Measurements from ENCODE around the gene TSSK6. TPM values are rescaled to one million over a fixed set of nuclear protein-coding genes. Genes with fewer than 3 reads are reported as not detected.

Gene TSSK6
- total and polyA plus RNA-seq, 12 donors: 0.23 to 1.2 (median 0.45) TPM; not detected in 1

GRCh38 chr19:19487077-19487949 is 28.0 kb downstream of the TSSK6 start:
- Histone ChIP-seq H3K4me3 (no peak overlapping the region), H3K9me3 (no peaks in the 10 kb centered on the region), H3K27me3 (no peaks in the 10 kb centered on the region), H3K27ac (peak overlapping the region in 4 of 10 donors; percentile 77 to 91 (median 84)), H3K4me1 (peaks cover 22 to 75% (median 49%) of the 10 kb centered on the region in 9 donors), H3K36me3 (peaks cover 0 to 45% (median 0%) of the 10 kb centered on the region in 9 donors)
- 74 to 77% methylated on average over 9 of the region's 9 CpGs for WGBS, 2 donors
- intact Hi-C loops (cut with DNase I): loop anchor here in 3 of 10 donors (5.0 to 10.0 kb wide), 3 partner anchors 80 to 100 kb away; partner anchors contain the start of gene GATAD2A (in 2 of the 3)
- ATAC-seq (no peak), DNase-seq (no peak)
- no peak for TF ChIP-seq CTCF (IDR thresholded peaks at IDR 0.05)

DNA sequence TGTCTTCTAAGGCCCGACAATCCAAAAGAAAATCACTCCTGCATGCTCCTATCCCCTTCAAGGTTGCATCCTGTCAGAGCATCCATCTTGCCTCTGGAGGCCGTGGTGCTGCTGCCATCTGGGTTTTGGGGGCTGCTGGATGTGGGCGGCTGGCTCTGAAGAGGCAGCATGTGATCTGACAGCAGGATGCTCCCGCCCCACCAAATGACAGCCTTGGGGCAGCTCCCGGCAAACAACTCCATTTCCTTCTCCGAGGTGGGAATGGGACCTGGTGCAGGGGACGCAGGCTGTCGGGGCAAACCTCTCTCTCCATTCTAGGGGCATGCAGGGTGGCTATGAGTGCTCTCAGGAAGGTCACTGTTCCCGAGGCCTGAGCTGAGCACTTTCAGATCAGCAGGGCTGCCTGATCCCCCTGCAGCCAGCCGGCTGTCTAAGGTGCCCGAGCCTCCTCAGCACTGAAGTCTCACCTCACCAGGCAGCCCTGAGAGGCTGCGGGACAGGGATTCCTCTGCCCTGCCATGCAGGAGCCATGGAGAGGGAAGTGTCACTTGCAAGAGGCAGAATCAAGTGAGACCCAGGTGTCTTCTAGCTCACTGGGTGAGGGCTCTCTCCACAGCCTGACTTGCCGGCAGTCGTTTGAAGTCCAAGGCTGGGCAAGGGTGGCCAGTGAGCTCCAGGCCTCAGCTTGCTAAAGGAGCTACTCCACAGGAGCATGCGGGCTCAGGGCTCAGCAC is 28.8 kb downstream of the TSSK6 start:
- no peaks in the 10 kb centered on the region for H3K27me3 ChIP-seq
- no peak for DNase-seq
- ATAC-seq: no peak
- no peak for TF ChIP-seq CTCF (IDR thresholded peaks at IDR 0.05)
- H3K36me3 ChIP-seq: peaks cover 0 to 43% (median 0%) of the 10 kb centered on the region in 9 donors
- peaks cover 22 to 75% (median 49%) of the 10 kb centered on the region in 9 donors for H3K4me1 ChIP-seq
- H3K27ac ChIP-seq: peak overlapping the region in 2 of 10 donors; percentile 5 to 10
- intact Hi-C loops (cut with DNase I): loop anchor here in 3 of 10 donors (5.0 to 10.0 kb wide), 3 partner anchors 79 to 99 kb away; partner anchors contain the start of gene GATAD2A (in 2 of the 3)
- WGBS, 2 donors: 80 to 82% methylated on average over 15 of the region's 15 CpGs
- no peaks in the 10 kb centered on the region for H3K9me3 ChIP-seq
- no peak overlapping the region for H3K4me3 ChIP-seq

- H3K4me1 ChIP-seq: peaks cover 22 to 75% (median 49%) of the 10 kb centered on the region in 9 donors
- 86 to 94% methylated on average over 5 of the region's 5 CpGs for WGBS, 2 donors
Observed at GRCh38 chr19:19485998-19486290, 29.4 kb downstream of the TSSK6 start.

More at GRCh38 chr19:19485998-19486290, 29.4 kb downstream of the TSSK6 start:
- Histone ChIP-seq H3K27me3 (no peaks in the 10 kb centered on the region), H3K27ac (peak overlapping the region in 2 of 10 donors; percentile 5 to 44), H3K4me3 (no peak overlapping the region), H3K9me3 (no peaks in the 10 kb centered on the region), H3K36me3 (peaks cover 0 to 40% (median 0%) of the 10 kb centered on the region in 9 donors)
- intact Hi-C loops (cut with DNase I): loop anchor here in 3 of 10 donors (5.0 to 10.0 kb wide), 3 partner anchors 79 to 99 kb away; partner anchors contain the start of gene GATAD2A (in 2 of the 3)
- no peak for TF ChIP-seq CTCF (IDR thresholded peaks at IDR 0.05)
- ATAC-seq: no peak
- no peak for DNase-seq

Measured in heart right ventricle (tissue), 16 donors.